GM04504 (cell line): ENCODE results near the gene ZNF200.
"Not testable (repeated sequence)": the region's sequence is repeated elsewhere in the genome, so short reads cannot be mapped to it uniquely, and the experiment has no call there.

Experiments
- DNase-seq: peaks from one replicate; pipeline ENCODE4 v3.0.0-alpha.2; 2012; ENCODE audit warnings: low read depth

The ZNF200 gene

DNA sequence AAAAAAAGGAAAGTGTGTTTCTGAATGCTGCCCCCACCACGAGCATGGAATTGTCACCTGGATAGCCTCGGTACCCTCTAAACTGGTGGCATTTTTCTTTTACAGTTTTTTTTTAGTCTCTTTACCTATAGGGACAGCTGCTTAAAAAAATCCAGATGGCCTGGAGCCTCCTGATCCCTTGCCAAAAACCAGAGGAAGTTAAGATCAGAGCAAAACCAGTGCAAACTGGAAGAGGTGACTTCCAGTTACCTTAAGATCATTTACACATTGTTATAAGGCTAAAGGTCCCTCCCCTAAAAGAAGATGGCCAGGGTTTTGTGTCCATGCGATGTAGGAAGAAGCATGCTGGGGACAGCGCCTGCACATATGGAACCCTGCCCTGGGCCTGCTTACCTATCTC is 18.0 kb upstream of the ZNF200 start:
- DNase-seq: no peak

DNA sequence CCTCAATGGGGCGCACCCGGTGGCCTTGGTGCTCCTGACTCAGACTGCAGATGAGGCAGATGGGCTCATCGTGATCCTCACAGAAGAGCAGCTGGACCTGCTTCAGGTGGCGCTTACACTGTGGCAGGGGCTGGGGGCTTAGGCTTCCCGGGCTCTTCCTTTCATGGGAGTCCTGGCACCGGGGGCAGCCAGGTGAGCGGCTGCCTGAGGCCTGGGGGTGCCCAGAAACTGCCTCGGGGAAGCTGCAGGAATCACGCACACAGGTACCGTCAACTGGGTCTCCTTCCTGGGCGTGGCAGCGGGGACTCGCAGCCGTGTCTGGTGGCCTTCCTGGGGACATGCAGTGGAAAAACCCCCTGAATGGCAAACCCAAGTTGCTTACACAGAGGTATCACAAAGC is 14.5 kb upstream of the ZNF200 start:
- no peak for DNase-seq

DNA sequence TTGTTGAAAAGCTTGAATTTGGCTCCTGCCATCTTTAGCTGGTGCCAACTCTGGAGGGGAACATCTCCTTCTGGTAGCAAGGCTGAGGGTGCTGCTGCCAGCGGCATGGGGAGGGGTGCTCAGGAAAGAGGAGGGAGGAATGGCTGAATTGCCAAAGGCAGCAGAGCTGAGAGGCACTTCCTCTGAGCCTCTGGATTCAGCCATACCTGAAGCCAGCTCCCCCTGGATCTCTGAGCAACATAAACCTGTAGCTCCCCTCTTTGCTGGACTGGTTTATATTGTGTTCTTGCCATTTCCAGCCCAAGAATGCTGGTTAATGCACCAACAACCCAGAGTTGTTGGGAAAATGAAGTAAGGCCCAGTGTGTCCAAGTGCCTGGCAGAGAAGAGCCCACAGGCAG is 14.1 kb upstream of the ZNF200 start:
- DNase-seq: no peak

DNA sequence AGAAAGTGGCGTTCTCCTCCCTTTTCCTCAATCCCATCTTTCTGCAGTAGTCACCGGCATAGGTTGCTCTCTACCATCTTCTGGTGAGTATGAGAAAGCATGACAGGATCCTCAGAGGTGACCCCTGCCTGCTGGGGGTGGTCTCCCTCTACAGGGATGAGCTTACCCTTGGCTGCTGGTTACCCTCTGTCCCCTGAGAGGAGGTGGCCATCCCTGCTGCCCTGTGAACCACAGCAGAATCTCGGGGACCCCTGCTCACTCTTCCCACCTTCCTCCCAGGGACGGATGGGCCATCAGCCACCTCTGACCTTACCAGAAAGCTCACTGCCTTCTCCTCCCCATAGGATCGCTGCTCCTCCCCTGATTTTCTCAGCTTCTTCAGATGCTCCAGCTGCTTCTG is 13.6 kb upstream of the ZNF200 start:
- no peak for DNase-seq

DNA sequence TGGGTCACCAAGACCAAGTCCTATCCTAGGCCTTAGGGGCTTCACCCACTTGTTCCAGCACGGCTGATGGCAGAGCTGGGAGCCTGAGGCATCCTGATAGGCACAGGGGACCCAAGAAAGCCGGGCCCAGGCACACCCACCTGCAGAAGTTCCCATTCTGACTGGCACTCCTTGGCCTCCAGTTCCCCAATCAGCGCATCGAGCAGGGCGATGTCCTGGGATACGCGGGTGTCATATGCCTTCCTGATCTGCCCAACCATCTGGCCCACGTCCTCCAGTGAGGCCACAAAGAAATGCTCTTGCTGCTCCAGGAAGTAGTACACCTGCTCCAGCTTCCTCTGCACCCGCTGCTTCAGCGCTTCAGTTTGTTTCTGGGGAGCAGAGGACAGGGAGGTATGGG is 11.9 kb upstream of the ZNF200 start:
- DNase-seq: no peak

DNA sequence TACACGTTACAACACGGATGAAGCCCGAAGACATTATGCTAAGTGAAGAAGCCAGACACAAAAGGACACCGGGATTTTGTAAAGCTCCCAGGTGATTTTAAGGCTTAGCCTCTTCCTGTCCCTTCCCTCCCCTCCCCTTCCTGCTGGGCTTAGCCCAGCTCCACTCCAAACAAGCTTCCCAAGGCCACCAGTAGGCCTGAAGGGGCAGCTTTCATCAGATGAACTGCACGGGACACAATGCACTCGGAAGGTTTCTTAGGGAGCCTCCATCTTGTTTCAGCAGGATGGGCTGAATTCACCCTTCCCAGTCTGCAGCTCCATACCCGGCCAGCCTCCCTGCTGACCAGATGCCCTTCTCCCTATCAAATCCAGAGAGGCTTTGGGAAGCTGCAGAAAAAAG is 11.0 kb upstream of the ZNF200 start:
- no peak for DNase-seq

DNA sequence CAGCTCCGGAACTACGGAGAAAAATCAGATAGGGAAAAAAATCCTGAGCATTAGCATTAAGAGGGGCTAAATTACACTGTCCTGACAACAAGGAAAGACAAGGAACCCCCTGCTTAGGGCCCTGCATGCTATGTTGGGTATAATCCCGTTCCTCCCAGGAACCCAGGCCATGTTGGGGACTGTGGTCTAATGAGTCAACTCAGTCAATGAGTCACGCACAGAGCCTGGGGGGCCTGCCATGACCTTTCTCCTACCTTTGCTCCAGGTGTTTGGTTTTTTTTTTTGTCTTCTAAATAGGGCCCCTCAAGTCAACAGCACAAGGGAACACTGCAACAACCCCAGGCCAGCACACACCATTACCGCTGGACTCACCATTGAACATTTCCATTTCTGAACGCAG is 8.9 kb upstream of the ZNF200 start:
- DNase-seq: no peak

DNA sequence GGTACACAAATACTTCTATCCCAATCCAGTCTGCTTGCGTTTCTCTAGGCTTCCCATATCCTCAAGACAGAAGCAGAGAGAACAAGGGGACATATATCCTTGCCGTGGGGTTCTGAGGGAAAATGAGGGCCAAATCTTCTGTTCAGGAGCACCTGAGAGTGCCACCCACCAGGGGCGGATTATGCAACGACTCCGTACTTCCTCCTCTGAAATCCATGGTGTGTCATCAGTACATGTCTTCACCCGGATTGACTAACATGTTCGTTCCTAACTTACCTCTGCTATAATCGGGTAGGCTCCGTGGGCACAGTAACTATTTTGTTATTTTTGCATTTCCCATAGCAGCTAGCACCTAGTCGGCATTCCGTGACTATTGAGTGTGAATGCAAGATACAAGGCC is 7.8 kb upstream of the ZNF200 start:
- no peak for DNase-seq

DNA sequence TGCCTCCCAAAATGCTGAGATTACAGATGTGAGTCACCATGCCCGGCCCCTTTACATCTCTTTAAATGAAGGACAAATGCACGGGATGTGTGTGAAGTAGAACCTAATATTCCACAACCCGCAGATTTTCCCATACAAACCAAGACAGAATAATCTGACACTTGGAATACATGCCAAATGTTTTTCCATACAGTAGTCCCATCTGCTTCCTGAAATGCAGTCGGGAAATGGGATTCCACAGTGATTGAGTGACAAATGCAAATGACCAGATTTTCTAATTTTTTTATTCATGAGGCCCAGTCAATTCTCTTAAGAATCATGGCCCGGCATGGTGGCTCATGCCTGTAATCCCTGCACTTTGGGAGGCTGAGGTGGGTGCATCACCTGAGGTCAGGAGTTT is 6.8 kb upstream of the ZNF200 start:
- DNase-seq: no peak

DNA sequence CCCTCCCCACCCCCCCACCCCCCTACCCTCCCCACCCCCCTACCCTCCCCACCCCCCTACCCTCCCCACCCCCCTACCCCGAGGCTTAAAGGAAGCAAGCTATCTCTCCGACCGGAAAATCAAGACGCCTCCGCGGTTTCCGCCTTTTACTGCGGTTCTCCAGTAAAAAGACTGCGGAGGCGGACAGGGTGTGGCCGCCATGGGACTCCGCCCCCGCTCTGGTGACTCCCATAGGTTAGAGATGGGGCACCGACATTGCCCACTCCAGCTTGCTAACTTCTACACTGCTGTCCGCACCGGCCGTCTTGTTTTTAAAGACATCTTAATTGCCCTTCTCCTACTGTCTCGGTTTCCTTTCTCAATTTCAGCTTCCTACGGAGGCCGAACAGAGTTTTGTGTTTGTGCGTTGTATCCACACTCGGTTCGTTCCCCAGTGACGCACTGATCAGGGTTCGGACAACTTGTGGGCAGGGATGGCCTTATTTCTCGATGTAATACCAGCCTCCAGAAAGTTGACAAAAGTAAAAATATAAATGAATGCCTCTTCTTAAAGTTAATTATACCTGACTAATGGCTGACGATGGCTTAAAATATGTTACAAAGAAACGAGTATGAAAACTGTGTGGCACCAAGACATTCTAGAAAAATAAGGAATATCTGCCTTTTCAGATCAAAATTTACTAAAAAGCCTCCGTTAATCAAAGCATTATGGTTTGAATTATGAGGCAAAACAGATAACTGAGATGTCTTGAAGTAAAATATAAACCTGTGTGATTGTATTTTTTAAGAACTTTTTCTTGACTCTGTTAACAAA is 1.1 kb upstream of the ZNF200 start:
- DNase-seq: no peak

DNA sequence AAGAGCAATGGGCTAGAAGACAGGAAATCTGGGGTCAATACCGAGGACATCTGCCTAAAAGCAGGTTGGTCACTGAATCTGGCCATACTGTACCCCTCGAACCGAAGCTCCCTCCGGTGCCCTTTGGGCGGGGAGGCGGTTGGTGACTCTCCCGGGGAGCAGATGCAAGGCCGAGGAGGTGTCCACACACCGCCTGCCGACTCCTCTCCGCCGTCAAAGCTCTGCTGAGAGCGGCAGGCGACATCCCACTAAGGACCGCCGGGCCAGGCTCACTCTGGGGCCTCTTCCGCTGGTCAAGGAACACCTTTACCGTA is 458 bp downstream of the ZNF200 start:
- DNase-seq: no peak

DNA sequence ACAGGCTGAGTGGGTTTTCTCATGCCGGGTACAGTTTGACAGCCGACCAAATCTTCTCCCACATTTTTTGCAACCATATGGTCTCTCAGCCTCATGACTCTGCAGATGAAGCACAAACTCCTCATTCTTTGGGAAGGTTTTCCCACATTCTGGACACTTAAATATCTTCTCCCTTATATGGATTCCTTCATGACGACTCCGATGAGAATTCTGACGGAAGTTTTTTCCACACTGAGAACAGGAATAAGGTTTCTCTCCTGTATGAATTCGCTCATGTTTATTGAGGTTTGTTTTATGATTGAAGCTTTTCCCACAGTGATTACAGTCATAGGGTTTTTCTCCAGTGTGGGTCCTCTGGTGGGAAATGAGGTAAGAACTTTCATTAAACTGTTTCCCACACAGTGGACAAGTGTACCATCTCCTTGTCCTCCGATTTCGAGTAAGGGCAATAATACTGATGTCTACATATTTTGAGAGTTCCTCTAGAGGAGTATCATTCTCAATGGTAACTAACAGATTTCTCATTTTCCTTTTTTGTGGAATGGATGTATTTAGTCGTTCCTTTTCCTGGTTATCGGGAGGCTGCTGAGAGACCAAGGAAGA is 10.9 kb downstream of the ZNF200 start:
- DNase-seq: no peak

DNA sequence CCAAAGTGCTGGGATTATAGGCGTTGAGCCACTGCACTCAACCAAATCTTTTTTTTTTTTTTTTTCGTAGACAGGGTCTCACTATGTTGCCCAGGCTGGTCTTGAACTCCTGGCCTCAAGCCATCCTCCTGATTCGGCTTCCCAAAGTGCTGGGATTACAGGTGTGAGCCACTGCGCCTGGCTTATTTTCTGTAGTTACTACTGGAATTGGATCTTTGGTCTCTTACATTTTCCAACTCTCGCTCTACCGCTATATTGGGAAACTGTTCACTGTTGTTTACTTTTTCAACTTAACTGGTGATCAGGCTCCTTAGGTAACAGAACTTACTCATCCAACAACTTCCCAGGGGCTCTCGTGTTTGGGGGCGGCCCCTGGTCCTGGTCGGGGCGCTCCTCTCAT is 14.1 kb downstream of the ZNF200 start:
- DNase-seq: no peak

DNA sequence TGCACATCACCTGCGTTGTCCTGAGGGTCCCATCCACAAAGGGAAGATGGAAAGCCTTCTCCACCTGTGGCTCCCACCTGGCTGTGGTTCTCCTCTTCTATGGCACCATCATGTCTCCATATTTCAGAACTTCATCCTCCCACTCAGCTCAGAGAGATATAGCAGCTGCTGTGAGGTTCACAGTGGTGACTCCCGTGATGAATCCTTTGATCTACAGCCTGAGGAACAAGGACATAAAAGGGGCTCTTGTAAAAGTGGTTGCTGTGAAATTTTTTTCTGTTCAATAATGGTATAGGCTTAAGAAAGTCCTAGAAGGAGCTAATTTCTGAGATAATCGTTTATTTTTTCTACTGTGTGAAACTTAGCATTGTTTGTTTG is 18.7 kb downstream of the ZNF200 start:
- no peak for DNase-seq

DNA sequence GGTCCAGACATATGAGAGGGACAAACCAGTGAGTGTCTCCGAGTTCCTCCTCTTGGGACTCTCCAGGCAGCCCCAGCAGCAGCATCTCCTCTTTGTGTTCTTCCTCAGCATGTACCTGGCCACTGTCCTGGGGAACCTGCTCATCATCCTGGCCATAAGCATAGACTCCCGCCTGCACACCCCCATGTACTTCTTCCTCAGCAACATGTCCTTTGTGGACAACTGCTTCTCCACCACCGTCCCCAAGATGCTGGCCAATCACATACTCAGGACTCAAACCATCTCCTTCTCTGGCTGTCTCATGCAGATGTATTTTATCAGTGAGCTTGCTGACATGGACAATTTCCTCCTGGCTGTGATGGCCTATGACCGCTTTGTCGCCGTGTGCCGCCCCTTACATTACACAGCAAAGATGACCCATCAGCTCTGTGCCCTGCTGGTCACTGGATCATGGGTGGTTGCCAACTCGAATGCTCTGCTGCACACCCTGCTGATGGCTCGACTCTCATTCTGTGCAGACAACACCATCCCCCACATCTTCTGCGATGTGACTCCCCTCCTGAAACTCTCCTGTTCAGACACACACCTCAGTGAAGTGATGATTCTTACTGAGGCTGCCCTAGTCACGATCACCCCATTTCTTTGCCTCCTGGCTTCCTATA is 19.2 kb downstream of the ZNF200 start:
- DNase-seq: no peak

DNA sequence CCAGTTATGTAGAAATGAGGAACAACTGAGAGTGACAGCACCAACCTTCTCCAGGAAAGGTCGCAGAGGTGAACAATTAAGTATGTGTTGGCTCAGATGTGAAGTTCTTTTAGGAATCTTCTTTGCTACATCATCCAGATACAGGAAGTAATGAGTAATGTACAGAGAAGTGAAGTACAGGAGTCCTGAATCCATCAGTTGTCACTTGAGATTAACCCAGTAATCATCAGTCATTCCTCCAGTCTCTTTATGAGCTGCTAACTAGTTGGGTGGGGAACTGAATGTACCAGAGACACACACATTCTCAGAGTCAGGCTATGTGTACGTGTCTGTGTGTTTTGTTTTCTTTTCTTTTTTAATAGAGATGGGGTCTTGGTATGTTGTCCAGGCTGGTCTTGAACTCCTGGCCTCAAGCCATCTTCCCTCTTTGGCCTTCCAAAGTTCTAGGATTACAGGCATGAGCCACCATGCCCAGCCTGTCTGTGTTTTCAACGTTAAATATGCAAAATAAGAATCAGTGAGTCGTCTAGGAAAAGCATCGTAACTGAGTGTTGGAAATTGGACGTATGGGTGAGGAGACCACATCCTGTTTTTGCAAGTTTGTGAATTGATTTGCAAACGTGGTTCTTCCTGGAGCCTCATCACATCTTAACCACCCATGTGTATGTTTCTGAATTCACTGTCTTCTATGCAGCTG is 19.9 kb downstream of the ZNF200 start:
- DNase-seq: no peak

DNA sequence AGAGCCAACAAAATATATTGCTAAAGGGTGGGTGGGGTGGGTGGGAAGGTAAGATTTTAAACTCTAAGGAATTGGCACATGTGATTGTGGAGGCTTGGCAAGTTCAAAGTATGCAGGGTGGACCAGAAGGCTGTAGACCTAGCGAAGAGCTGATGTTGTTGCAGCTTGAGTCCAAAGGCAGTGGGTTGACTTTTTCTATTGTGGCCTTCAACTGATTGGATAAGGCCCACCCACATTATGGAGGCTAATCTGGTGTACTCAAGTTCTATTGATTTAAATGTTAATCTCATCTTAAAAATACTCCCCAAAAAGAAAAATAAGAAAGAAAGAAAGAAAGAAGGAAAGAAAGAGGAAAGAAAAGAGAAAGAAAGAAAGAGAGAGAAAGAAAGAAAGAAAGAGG is 22.4 kb downstream of the ZNF200 start:
- no peak for DNase-seq

DNA sequence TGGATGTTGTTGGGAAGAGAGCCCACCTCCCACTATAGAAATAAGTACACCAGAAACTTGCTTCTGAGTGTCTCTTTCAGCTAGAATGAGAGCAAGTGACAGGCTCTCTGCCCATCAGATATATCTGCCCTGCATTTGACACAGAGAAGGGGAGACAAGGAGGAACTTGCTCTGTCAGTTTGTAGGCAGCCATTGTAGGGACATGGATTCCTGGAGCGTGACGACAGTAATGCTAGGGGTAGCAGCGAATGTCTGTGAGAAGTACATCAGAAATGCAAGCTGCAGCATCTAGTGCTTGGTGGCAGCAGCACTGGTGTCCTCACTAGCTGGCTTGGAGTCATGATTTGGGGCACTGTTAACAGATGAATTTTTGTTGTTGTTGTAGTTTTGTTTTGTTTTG is 23.0 kb downstream of the ZNF200 start:
- DNase-seq: no peak

DNA sequence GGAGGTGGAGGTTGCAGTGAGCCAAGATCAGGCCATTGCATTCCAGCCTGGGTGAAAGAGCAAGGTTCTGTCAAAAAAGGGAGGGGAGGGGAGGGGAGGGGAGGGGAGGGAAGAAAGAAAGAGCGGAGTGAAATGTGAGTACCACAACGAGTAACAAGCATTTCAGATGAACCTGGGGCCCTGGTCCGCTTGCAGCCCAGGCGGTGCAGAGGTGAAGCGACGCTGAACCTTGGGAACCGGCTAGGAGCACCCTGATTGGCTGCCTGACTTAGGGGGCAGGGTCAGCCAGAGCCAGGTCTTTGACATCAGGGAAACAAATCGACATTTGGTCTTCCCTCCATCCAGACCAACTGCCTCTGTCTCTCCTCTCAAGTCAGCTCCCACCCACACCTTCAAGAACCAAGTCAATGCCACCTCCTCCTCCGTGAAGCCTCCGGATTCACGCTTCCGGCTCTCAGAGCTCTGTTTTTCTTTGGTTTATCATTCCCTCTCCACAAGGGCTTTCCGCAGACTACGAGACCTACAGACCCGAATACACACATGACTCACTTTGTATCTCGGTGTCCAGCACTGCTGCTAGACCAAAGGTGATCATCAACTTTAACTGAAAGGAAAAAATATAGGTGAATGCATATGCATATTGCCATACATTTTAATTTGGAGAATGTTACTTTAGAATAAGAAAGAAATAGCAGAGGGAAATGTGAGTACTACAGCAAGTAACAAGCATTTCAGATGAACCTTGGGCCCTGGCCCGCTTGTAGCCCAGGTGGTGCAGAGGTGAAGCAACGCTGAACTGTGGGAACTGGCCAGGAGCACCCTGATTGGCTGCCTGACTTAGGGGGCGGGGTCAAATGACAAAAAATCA is 27.6 kb downstream of the ZNF200 start:
- no peak for DNase-seq

DNA sequence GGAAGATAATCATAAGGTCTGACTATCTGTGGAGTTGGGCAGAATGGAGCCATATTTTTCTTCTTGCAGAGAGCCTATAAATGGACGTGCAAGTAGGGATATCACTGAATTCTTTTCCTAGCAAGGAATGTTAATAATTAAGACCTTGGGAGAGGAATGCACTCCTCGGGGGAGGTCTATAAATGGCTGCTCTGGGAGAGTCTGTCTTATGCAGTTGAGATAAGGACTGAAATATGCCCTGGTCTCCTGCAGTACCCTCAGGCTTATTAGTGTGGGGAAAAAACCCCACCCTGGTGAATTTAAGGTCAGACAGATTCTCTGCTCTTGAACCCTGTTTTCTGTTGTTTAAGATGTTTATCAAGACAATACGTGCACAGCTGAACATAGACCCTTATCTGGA is 29.0 kb downstream of the ZNF200 start:
- not testable (repeated sequence) for DNase-seq

DNA sequence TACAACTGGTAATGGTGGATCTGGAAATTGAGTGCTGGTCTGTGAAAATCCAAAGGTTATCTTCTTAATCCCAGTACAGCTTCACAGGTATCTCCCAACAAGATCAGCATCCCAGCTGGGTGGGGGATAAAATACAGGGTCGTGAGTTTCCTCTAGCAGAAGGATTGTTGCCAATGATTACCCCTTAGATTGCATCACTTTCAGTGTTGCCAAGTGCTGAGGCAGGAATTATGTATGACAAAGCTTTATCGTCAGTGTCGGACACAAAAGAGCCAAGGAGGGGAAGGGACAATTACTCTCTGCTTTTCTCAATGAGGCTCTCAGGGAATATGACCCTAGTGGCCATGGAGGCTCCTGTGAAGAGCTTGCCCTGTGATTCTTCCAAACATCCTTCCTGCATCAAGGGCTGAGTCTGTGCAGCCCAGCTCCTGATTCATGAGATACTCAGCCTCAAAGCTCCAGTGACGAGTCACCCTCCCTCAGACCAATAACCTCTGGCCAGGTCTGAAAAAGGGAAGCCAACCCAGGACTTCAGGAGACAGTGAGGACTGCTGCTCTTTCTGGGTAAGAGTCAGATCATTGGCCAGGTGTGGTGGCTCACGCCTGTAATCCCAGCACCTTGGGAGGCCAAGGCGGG is 31.9 kb downstream of the ZNF200 start:
- DNase-seq: no peak
